Activated T-cell treated with anti-CD3 and anti-CD28 coated beads, Interleukin-2, amount 50 U/mL, for 72 hours (primary cell): ENCODE data around the gene SH2D3A. TPM values are rescaled to one million over a fixed set of nuclear protein-coding genes. Genes with fewer than 3 reads are reported as not detected.
"Not testable (repeated sequence)": the region's sequence is repeated elsewhere in the genome, so short reads cannot be mapped to it uniquely, and the experiment has no call there.

Experiments used
- ATAC-seq, 2 donors: fragments of 150-1000 bp; cut with Tn5 transposase; replicated peaks in 1 of 2; 2 replicates each; pipeline ENCODE4 v1.10.0; 2021; ENCODE audit warnings: moderate library complexity in 2 of 2, mild to moderate bottlenecking in 1 of 2
- DNase-seq, 2 donors: peaks; one replicate each; pipeline ENCODE4 v3.0.0; 2021 to 2022; ENCODE audit warnings: mixed read lengths in 1 of 2
- H3K27ac Mint-ChIP-seq: one replicate; pipeline ENCODE4 v1.8.0; 2022; ENCODE audit warnings: mild to moderate bottlenecking, moderate library complexity, mixed read lengths
- H3K27me3 Mint-ChIP-seq: one replicate; pipeline ENCODE4 v1.8.0; 2022; ENCODE audit warnings: low read depth, mixed read lengths
- H3K36me3 Mint-ChIP-seq, 2 donors: one replicate each; pipeline ENCODE4 v1.8.0; 2022; ENCODE audit warnings: mixed read lengths in 2 of 2, mild to moderate bottlenecking in 1 of 2; ENCODE audit not compliant: insufficient read depth in 2 of 2
- H3K4me1 Mint-ChIP-seq: one replicate; pipeline ENCODE4 v1.8.0; 2022; ENCODE audit warnings: low read depth, mixed read lengths
- H3K4me3 Mint-ChIP-seq, 2 donors: one replicate each; pipeline ENCODE4 v1.8.0; 2022; ENCODE audit warnings: mild to moderate bottlenecking in 2 of 2, mixed read lengths in 2 of 2, moderate library complexity in 2 of 2
- H3K9me3 Mint-ChIP-seq, 2 donors: one replicate each; pipeline ENCODE4 v1.8.0; 2022; ENCODE audit warnings: mixed read lengths in 2 of 2
- total RNA-seq, 2 donors: library from RNA; stranded (reverse); gene quantifications; one replicate each; pipeline ENCODE4 v1.2.3, GENCODE V29; 2022

SH2D3A gene
- total RNA-seq, 2 donors from 2014 or later, result 19.9 to 24.5 TPM

- H3K9me3 Mint-ChIP-seq, result no peaks in the 10 kb centered on the region
- H3K4me3 Mint-ChIP-seq, result peak overlapping the region; percentile 87 to 91
- H3K27me3 Mint-ChIP-seq, result no peaks in the 10 kb centered on the region
- ATAC-seq (no peak), DNase-seq (peak; percentile 16 to 24)
- peaks cover 0 to 5% of the 10 kb centered on the region in 2 donors for H3K36me3 Mint-ChIP-seq
- peak overlapping the region; percentile 18 for H3K27ac Mint-ChIP-seq
- H3K4me1 Mint-ChIP-seq, result peaks cover 41% of the 10 kb centered on the region
Observed at GRCh38 chr19:6766357-6767080, 716 bp downstream of the SH2D3A start.

GRCh38 chr19:6765738-6766356 is 1.4 kb downstream of the SH2D3A start:
- Mint-ChIP-seq H3K27me3 (no peaks in the 10 kb centered on the region), H3K27ac (peak overlapping the region; percentile 4), H3K9me3 (no peaks in the 10 kb centered on the region), H3K4me3 (peak overlapping the region; percentile 87 to 91), H3K4me1 (peaks cover 37% of the 10 kb centered on the region), H3K36me3 (peaks cover 4 to 5% of the 10 kb centered on the region in 2 donors)
- DNase-seq (no peak), ATAC-seq (no peak)

- not testable (repeated sequence) for H3K4me3 Mint-ChIP-seq, H3K27me3 Mint-ChIP-seq, ATAC-seq, H3K36me3 Mint-ChIP-seq, H3K27ac Mint-ChIP-seq, DNase-seq, H3K9me3 Mint-ChIP-seq
- H3K4me1 Mint-ChIP-seq, result peaks cover 26% of the 10 kb centered on the region
Observed at GRCh38 chr19:6762253-6762797, 4.9 kb downstream of the SH2D3A start.

- ATAC-seq (peak in 1 of 2 donors; percentile 54), DNase-seq (peak; percentile 22 to 32)
- H3K27me3 Mint-ChIP-seq, result no peaks in the 10 kb centered on the region
- no peak overlapping the region for H3K4me3 Mint-ChIP-seq
- H3K4me1 Mint-ChIP-seq, result peaks cover 19% of the 10 kb centered on the region
- no peaks in the 10 kb centered on the region for H3K9me3 Mint-ChIP-seq
- H3K27ac Mint-ChIP-seq, result no peak overlapping the region
- H3K36me3 Mint-ChIP-seq, result peaks cover 4 to 8% of the 10 kb centered on the region in 2 donors
Observed at GRCh38 chr19:6761053-6761676, 6.1 kb downstream of the SH2D3A start.

GRCh38 chr19:6760606-6761005 is 6.6 kb downstream of the SH2D3A start:
- Mint-ChIP-seq H3K4me3 (no peak overlapping the region), H3K27ac (no peak overlapping the region), H3K27me3 (no peaks in the 10 kb centered on the region), H3K4me1 (peaks cover 13% of the 10 kb centered on the region), H3K9me3 (no peaks in the 10 kb centered on the region), H3K36me3 (peaks cover 3 to 8% of the 10 kb centered on the region in 2 donors)
- ATAC-seq (no peak), DNase-seq (no peak)

GRCh38 chr19:6754653-6755463 is 12.4 kb downstream of the SH2D3A start:
- Mint-ChIP-seq H3K36me3 (peaks cover 6 to 14% of the 10 kb centered on the region in 2 donors), H3K4me3 (no peak overlapping the region), H3K27ac (no peak overlapping the region)

GRCh38 chr19:6754136-6754535 is 13.1 kb downstream of the SH2D3A start:
- no peak overlapping the region for H3K27ac Mint-ChIP-seq
- peaks cover 6 to 21% of the 10 kb centered on the region in 2 donors for H3K36me3 Mint-ChIP-seq

More at GRCh38 chr19:6754653-6755463, 12.4 kb downstream of the SH2D3A start:
- ATAC-seq, result no peak
- DNase-seq, result no peak
- Mint-ChIP-seq H3K4me1 (peaks cover 19% of the 10 kb centered on the region), H3K27me3 (no peaks in the 10 kb centered on the region), H3K9me3 (no peaks in the 10 kb centered on the region)

GRCh38 chr19:6753178-6754031 is 13.8 kb downstream of the SH2D3A start:
- Mint-ChIP-seq H3K9me3 (no peaks in the 10 kb centered on the region), H3K36me3 (peaks cover 3 to 17% of the 10 kb centered on the region in 2 donors), H3K27ac (no peak overlapping the region), H3K4me1 (peaks cover 16% of the 10 kb centered on the region), H3K4me3 (peak overlapping the region; percentile 68 to 89), H3K27me3 (no peaks in the 10 kb centered on the region)
- ATAC-seq (peak; percentile 89 to 91), DNase-seq (peak; percentile 86 to 87)

More at GRCh38 chr19:6754136-6754535, 13.1 kb downstream of the SH2D3A start:
- DNase-seq, result no peak
- H3K27me3 Mint-ChIP-seq, result no peaks in the 10 kb centered on the region
- peaks cover 19% of the 10 kb centered on the region for H3K4me1 Mint-ChIP-seq
- no peak for ATAC-seq
- H3K4me3 Mint-ChIP-seq, result no peak overlapping the region
- no peaks in the 10 kb centered on the region for H3K9me3 Mint-ChIP-seq

GRCh38 chr19:6752256-6753177 is 14.7 kb downstream of the SH2D3A start:
- H3K27ac Mint-ChIP-seq, result no peak overlapping the region
- peaks cover 3 to 17% of the 10 kb centered on the region in 2 donors for H3K36me3 Mint-ChIP-seq

GRCh38 chr19:6751189-6751588 is 16.0 kb downstream of the SH2D3A start:
- Mint-ChIP-seq H3K27me3 (no peaks in the 10 kb centered on the region), H3K4me1 (peaks cover 10% of the 10 kb centered on the region), H3K36me3 (peaks cover 3 to 17% of the 10 kb centered on the region in 2 donors), H3K9me3 (no peaks in the 10 kb centered on the region), H3K4me3 (no peak overlapping the region), H3K27ac (no peak overlapping the region)
- no peak for DNase-seq
- no peak for ATAC-seq

More at GRCh38 chr19:6752256-6753177, 14.7 kb downstream of the SH2D3A start:
- Mint-ChIP-seq H3K27me3 (no peaks in the 10 kb centered on the region), H3K9me3 (no peaks in the 10 kb centered on the region), H3K4me3 (peak overlapping the region in 1 of 2 donors; percentile 89), H3K4me1 (peaks cover 10% of the 10 kb centered on the region)
- DNase-seq, result no peak
- ATAC-seq, result no peak

- Mint-ChIP-seq H3K4me3 (no peak overlapping the region), H3K36me3 (peaks cover 7 to 20% of the 10 kb centered on the region in 2 donors), H3K9me3 (no peaks in the 10 kb centered on the region), H3K4me1 (peaks cover 10% of the 10 kb centered on the region), H3K27me3 (no peaks in the 10 kb centered on the region), H3K27ac (no peak overlapping the region)
- DNase-seq (no peak), ATAC-seq (no peak)
Observed at GRCh38 chr19:6750062-6750461, 17.2 kb downstream of the SH2D3A start.
